Smooth muscle cell (in vitro differentiated cells): Measurements from ENCODE around the gene RPS8. TPM values are rescaled to one million over a fixed set of nuclear protein-coding genes. Genes with fewer than 3 reads are reported as not detected.
A peak's percentile ranks its signal among the peaks of the same experiment; 100 is the strongest.
"Not testable (repeated sequence)": the region's sequence is repeated elsewhere in the genome, so short reads cannot be mapped to it uniquely, and the experiment has no call there.

Experiments used
- DNase-seq: peaks from one replicate; lab custom pipeline; 2025; ENCODE audit not compliant: unreplicated experiment; lab: John Stamatoyannopoulos, UW
- H2AFZ ChIP-seq: fragments of 200-600 bp; sonication (generic); 2 replicates; pipeline ENCODE4 v1.6.0; 2016; ENCODE audit warnings: antibody characterized with exemption, low read depth, mild to moderate bottlenecking
- H3F3A ChIP-seq: fragments of 200-600 bp; sonication (generic); 2 replicates; pipeline ENCODE4 v1.6.0; 2017; ENCODE audit warnings: antibody characterized with exemption, low read depth
- H3K27ac ChIP-seq: fragments of 200-600 bp; sonication (generic); 2 replicates; pipeline ENCODE4 v1.5.1; 2016; ENCODE audit warnings: low read depth, mild to moderate bottlenecking
- H3K27me3 ChIP-seq: fragments of 200-600 bp; sonication (generic); 2 replicates; pipeline ENCODE4 v1.6.1; 2016; ENCODE audit warnings: low read depth, mild to moderate bottlenecking
- H3K36me3 ChIP-seq: fragments of 200-600 bp; sonication (generic); 2 replicates; pipeline ENCODE4 v1.5.1; 2016; ENCODE audit warnings: low read depth
- H3K4me1 ChIP-seq: fragments of 200-600 bp; sonication (generic); 2 replicates; pipeline ENCODE4 v1.5.1; 2016; ENCODE audit warnings: low read depth
- H3K4me2 ChIP-seq: fragments of 200-600 bp; sonication (generic); 2 replicates; pipeline ENCODE4 v1.6.0; 2016; ENCODE audit warnings: mild to moderate bottlenecking
- H3K4me3 ChIP-seq: fragments of 200-600 bp; sonication (generic); 2 replicates; pipeline ENCODE4 v1.5.1; 2016; ENCODE audit warnings: mild to moderate bottlenecking
- H3K79me2 ChIP-seq: fragments of 200-600 bp; sonication (generic); 2 replicates; pipeline ENCODE4 v1.6.0; 2016; ENCODE audit warnings: low read depth, mild to moderate bottlenecking
- H3K9ac ChIP-seq: fragments of 200-600 bp; sonication (generic); 2 replicates; pipeline ENCODE4 v1.6.0; 2016; ENCODE audit warnings: low read depth
- H3K9me3 ChIP-seq: fragments of 200-600 bp; sonication (generic); replicated peaks from 2 replicates; pipeline ENCODE4 v1.5.1; 2016; ENCODE audit warnings: low read depth
- H4K20me1 ChIP-seq: fragments of 200-600 bp; sonication (generic); 2 replicates; pipeline ENCODE4 v1.6.0; 2016; ENCODE audit warnings: low read depth
- WGBS: methylation state at CpG from one replicate; pipeline ENCODE4 v1.1.7; 2016; ENCODE audit warnings: low lambda C conversion rate; 5-methylcytosine and 5-hydroxymethylcytosine counted together
- polyA plus RNA-seq: library from polyadenylated mRNA; unstranded; fragments of >200 nt; fragmentation: Nextera tagmentation; extraction: Ambion mirVana; gene quantifications from 2 replicates; pipeline ENCODE4 v1.2.1, GENCODE V29; 2016
- total RNA-seq: library from RNA; depleted of rRNA; stranded (reverse); fragments of >200 nt; gene quantifications from 2 replicates; pipeline ENCODE4 v1.2.3, GENCODE V29; 2014
- TF ChIP-seq, protein P1 (sequence below): fragments of 200-600 bp; sonication (generic); IDR thresholded peaks from 2 replicates; pipeline ENCODE4 v1.5.1; 2017; ENCODE audit warnings: borderline replicate concordance, mild to moderate bottlenecking, antibody characterized with exemption; ENCODE audit not compliant: insufficient read depth, poor library complexity, severe bottlenecking

The RPS8 gene
- total and polyA plus RNA-seq, 2 experiments from 2014 or later, result 478 to 2,330 TPM

DNA sequence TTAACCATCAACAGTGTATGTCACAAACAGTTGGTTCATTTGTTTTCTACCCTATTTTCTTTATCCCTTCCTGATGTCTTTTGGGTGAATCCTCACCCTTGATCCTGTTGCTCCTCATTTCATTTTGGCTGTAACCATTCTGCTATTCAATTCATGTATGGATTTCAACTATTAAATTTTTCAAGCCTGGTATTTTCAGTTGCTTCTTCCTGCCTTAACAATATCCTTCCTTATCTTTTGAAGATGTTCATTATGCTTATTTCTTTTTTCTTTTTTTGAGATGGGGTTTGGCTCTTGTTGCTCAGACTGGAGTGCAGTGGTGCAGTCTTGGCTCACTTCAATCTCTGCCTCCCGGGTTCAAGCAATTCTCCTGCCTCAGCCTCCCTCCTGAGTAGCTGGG, 41.6 kb upstream of the RPS8 start:
- H3K4me2 ChIP-seq, result no peak overlapping the region

DNA sequence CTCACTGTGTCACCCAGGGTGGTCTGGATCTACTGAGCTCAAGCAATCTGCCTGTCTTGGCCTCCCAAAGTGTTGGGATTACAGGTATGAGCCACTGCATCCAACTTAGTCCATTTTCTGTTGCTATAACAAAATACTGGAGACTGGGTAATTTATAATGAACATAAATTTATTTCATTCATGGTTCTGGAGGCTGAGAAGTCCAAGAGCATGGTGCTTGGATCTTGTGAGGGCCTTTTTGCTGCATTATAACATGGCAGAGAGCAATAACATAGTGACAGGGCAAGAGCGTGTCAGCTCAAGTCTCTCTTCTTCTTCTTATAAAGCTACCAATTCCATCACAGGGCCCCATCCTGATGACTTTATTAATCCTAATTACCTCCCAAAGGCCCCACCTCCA, 39.3 kb upstream of the RPS8 start:
- no peaks in the 10 kb centered on the region for H3K27me3 ChIP-seq
- H4K20me1 ChIP-seq, result no peaks in the 10 kb centered on the region
- peaks cover 10% of the 10 kb centered on the region for H3K79me2 ChIP-seq
- H3K9me3 ChIP-seq, result no peaks in the 10 kb centered on the region
- TF ChIP-seq, protein P1, sequence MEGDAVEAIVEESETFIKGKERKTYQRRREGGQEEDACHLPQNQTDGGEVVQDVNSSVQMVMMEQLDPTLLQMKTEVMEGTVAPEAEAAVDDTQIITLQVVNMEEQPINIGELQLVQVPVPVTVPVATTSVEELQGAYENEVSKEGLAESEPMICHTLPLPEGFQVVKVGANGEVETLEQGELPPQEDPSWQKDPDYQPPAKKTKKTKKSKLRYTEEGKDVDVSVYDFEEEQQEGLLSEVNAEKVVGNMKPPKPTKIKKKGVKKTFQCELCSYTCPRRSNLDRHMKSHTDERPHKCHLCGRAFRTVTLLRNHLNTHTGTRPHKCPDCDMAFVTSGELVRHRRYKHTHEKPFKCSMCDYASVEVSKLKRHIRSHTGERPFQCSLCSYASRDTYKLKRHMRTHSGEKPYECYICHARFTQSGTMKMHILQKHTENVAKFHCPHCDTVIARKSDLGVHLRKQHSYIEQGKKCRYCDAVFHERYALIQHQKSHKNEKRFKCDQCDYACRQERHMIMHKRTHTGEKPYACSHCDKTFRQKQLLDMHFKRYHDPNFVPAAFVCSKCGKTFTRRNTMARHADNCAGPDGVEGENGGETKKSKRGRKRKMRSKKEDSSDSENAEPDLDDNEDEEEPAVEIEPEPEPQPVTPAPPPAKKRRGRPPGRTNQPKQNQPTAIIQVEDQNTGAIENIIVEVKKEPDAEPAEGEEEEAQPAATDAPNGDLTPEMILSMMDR, result no peak
- peaks cover 9% of the 10 kb centered on the region for H3K4me1 ChIP-seq
- H3K4me2 ChIP-seq, result no peak overlapping the region
- H2AFZ ChIP-seq, result no peak overlapping the region
- H3K36me3 ChIP-seq, result no peaks in the 10 kb centered on the region
- H3K9ac ChIP-seq, result no peak overlapping the region
- no peak overlapping the region for H3K27ac ChIP-seq
- H3K4me3 ChIP-seq, result no peak overlapping the region
- H3F3A ChIP-seq, result no peaks in the 10 kb centered on the region
- no peak for DNase-seq
- 100% methylated on average over 1 of the region's 1 CpG for WGBS

More for the DNA sequence above, 41.6 kb upstream of the RPS8 start:
- 100% methylated on average over 1 of the region's 1 CpG for WGBS
- H3K4me1 ChIP-seq, result no peaks in the 10 kb centered on the region
- H3K27ac ChIP-seq, result no peak overlapping the region
- H3F3A ChIP-seq, result peaks cover 13% of the 10 kb centered on the region
- H3K9me3 ChIP-seq, result no peaks in the 10 kb centered on the region
- no peaks in the 10 kb centered on the region for H3K36me3 ChIP-seq
- no peak overlapping the region for H2AFZ ChIP-seq
- no peaks in the 10 kb centered on the region for H4K20me1 ChIP-seq
- no peaks in the 10 kb centered on the region for H3K27me3 ChIP-seq
- TF ChIP-seq, protein P1, result no peak
- H3K79me2 ChIP-seq, result no peaks in the 10 kb centered on the region
- no peak overlapping the region for H3K9ac ChIP-seq
- H3K4me3 ChIP-seq, result no peak overlapping the region
- no peak for DNase-seq

DNA sequence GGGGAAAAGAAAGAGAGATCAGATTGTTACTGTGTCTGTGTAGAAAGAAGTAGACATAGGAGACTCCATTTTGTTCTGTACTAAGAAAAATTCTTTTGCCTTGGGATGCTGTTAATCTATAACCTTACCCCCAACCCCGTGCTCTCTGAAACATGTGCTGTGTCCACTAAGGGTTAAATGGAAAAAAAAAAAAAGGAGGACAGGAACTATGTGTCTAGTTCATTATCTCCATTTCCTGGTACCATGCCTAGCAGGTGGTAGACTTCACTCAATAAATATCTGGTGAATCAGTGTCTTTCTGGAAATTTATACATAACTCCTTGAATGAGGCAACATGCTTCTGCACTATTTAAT, 36.4 kb upstream of the RPS8 start:
- not testable (repeated sequence) for DNase-seq, H3K27me3 ChIP-seq, H3K36me3 ChIP-seq, H3K9me3 ChIP-seq, H3K9ac ChIP-seq, H3F3A ChIP-seq, H3K4me1 ChIP-seq, H4K20me1 ChIP-seq
- WGBS, result 100% methylated on average over 1 of the region's 1 CpG
- H3K27ac ChIP-seq, result peak overlapping the region; percentile 63
- peak overlapping the region; percentile 74 for H3K4me3 ChIP-seq
- peak overlapping the region; percentile 96 for H3K4me2 ChIP-seq
- peaks cover 21% of the 10 kb centered on the region for H3K79me2 ChIP-seq
- H2AFZ ChIP-seq, result peak overlapping the region; percentile 79

DNA sequence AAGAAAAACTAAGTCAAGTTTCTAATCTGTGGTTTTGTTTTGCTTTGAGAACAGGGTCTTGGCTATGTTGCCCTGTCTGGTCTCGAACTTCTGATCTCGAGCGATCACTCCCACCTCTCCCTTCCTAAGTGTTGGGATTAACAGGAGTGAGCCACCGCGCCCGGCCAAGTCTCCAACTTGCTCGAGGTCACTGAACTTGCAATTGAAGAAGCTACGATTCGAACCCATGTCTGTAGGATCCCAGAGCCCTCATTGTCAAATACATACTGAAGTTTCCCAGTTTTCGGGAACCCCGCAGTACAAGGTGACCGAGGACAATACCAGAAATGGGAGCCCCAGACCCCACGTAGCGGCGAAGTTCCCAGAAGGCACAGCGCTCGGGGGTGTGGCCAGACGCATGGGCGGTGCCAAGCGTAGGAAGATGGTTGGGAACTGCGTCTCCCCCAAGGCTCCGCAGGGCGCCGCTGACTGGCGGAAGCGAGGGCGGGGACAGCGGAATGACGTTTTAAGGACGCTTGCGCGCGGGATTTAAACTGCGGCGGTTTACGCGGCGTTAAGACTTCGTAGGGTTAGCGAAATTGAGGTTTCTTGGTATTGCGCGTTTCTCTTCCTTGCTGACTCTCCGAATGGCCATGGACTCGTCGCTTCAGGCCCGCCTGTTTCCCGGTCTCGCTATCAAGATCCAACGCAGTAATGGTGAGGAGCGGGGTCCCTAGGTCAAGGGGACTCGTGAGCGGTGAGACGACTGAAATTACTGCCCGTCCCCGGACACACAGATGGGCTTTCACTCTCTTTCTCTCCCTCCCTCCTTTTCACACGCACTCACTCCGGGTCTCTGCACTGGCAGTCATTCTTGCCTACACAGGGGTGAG, 35.8 kb upstream of the RPS8 start, which contains the start of gene KIF2C:
Gene KIF2C, plus strand, starts transcription at position 531 of the 872 bp plus-strand sequence. Its CDS starts 96 bp downstream, at position 627.
- H3K9ac ChIP-seq, result peak within 1 kb of the TSS; percentile 57
- H3K27me3 ChIP-seq, result no peaks in the 10 kb centered on the region
- 4% methylated on average over 57 of the region's 57 CpGs for WGBS
- peak within 1 kb of the TSS; percentile 96 for H3K4me2 ChIP-seq
- peaks cover 21% of the 10 kb centered on the region for H3K79me2 ChIP-seq
- H3K4me3 ChIP-seq, result peak within 1 kb of the TSS; percentile 74
- H3K36me3 ChIP-seq, result no peaks in the 10 kb centered on the region
- H3K27ac ChIP-seq, result peak within 1 kb of the TSS; percentile 63
- peaks cover 10% of the 10 kb centered on the region for H3K4me1 ChIP-seq
- peak; percentile 73 for DNase-seq
- no peaks in the 10 kb centered on the region for H3K9me3 ChIP-seq
- H2AFZ ChIP-seq, result peak within 1 kb of the TSS; percentile 96
- H3F3A ChIP-seq, result no peaks in the 10 kb centered on the region
- H4K20me1 ChIP-seq, result no peaks in the 10 kb centered on the region
- TF ChIP-seq, protein P1, result no peak
